HUES6 (cell line): Measurements from ENCODE around the gene VTA1.

ENCODE experiments used
- H3K27ac ChIP-seq: 2 replicates; pipeline ENCODE4 v1.7.0; 2013; ENCODE audit warnings: low read depth, mild to moderate bottlenecking, low read length, inconsistent platforms
- H3K27me3 ChIP-seq: 2 replicates; pipeline ENCODE4 v1.6.1; 2013; ENCODE audit warnings: low read length; ENCODE audit not compliant: control insufficient read depth, insufficient read depth
- H3K36me3 ChIP-seq: 2 replicates; pipeline ENCODE4 v1.6.1; 2013; ENCODE audit warnings: low read length; ENCODE audit not compliant: control insufficient read depth, insufficient read depth
- H3K4me1 ChIP-seq: 2 replicates; pipeline ENCODE4 v1.6.1; 2013; ENCODE audit warnings: low read length; ENCODE audit not compliant: control insufficient read depth, insufficient read depth
- H3K4me3 ChIP-seq: 2 replicates; pipeline ENCODE4 v1.5.1; 2013; ENCODE audit warnings: low read depth, low read length
- H3K9ac ChIP-seq: one replicate; pipeline ENCODE4 v1.6.1; 2013; ENCODE audit warnings: mild to moderate bottlenecking, low read length
- H3K9me3 ChIP-seq: 2 replicates; pipeline ENCODE4 v1.6.1; 2013; ENCODE audit warnings: low read depth, low read length; ENCODE audit not compliant: control insufficient read depth, insufficient read depth

VTA1 gene

GRCh38 chr6:142241061-142241460, 94.0 kb downstream of the VTA1 start:
- no peaks in the 10 kb centered on the region for H3K9me3 ChIP-seq
- no peak overlapping the region for H3K4me3 ChIP-seq
- no peaks in the 10 kb centered on the region for H3K27me3 ChIP-seq
- no peak overlapping the region for H3K9ac ChIP-seq
- peaks cover 7% of the 10 kb centered on the region; the same call in 1 of the 2 replicates for H3K4me1 ChIP-seq
- H3K36me3 ChIP-seq: no peaks in the 10 kb centered on the region
- no peak overlapping the region for H3K27ac ChIP-seq

DNA sequence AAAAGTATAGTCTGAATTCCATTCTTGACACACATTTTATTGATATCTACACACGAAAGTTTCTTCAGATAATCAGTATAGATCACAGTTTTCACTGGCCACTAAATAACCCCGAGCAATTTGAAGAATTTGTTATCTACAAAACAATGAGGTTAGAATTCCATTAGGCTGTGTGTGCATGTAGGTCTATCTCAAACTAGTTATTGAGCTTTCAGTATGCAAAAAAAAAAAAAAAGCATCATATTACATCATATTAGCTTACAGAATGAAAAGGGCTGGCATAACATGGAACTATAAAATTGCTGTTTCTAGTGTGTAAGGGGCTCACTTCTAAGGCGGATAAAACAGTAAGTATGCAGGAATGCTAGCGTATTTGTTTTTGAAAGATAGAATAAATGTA, 95.2 kb downstream of the VTA1 start:
- no peaks in the 10 kb centered on the region for H3K9me3 ChIP-seq
- H3K4me1 ChIP-seq: peaks cover 7% of the 10 kb centered on the region; the same call in 1 of the 2 replicates
- no peak overlapping the region for H3K4me3 ChIP-seq
- no peak overlapping the region for H3K27ac ChIP-seq
- H3K36me3 ChIP-seq: no peaks in the 10 kb centered on the region
- no peak overlapping the region for H3K9ac ChIP-seq
- H3K27me3 ChIP-seq: no peaks in the 10 kb centered on the region

DNA sequence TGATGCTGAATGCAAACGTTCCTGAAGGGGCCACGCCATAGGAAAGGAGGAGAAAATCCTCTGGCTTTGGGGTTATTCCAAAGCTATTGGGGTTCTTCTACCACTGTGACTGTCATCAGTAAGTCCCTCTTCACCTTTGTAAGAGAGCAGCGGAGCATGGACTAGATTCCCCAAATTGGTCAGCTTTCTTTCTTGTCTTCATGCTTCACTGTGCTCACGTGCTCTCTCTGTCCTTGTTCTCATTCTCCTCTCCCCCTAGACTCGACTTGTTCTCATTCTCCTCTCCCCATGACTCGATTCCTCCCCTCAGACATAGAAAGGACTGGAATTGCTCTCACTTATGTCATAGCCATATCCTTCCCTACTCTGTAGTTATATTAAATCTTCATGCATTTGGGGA, 99.9 kb downstream of the VTA1 start:
- Histone ChIP-seq H3K9ac (no peak overlapping the region), H3K27me3 (no peaks in the 10 kb centered on the region), H3K27ac (no peak overlapping the region), H3K36me3 (no peaks in the 10 kb centered on the region), H3K4me3 (no peak overlapping the region), H3K4me1 (peaks cover 7% of the 10 kb centered on the region; the same call in 1 of the 2 replicates), H3K9me3 (no peaks in the 10 kb centered on the region)

DNA sequence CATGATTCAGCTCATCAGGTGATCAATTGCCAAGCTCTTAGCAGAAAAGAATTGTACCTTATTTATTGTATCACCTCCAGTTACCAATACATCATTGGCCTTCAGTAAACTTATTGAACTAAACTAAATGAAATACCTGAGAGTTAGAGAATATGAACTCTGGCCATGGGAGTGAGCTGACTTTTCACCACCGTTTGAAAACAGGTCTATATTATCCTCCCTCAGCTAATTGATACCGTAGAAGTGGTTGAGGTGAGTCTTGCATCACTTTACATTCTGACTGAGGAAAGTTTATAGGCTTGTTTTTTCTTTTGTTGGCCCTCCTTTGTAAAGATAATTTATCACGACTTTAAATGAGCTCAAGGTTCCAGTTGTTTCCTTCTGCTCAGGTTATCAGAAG, 102.2 kb downstream of the VTA1 start:
- Histone ChIP-seq H3K27ac (no peak overlapping the region), H3K27me3 (no peaks in the 10 kb centered on the region), H3K9me3 (no peaks in the 10 kb centered on the region), H3K4me1 (no peaks in the 10 kb centered on the region), H3K36me3 (no peaks in the 10 kb centered on the region), H3K4me3 (no peak overlapping the region), H3K9ac (no peak overlapping the region)

DNA sequence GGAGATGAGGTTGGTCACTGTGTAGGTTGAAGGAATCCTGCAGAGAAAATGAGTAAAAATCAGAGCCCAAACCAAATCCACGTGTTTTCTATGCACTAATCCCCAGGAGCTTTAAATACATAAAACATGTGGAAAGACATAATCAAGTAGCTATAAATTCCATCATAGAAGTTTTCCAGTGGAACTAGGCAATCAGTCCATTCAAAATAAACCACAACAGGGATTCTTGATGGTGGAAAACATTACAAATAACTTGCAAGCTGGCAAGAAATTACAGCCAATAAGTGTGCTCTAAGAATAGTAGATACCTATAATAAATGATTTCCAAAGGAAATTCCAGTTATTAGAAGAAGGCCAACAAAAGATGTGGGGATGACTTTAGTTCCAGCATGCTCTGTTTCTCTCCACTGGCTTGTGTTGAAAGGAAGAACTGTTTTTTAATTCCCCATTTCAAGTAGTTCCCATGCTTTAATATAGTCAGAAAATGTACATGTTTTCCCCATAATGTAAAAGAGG, 104.9 kb downstream of the VTA1 start:
- Histone ChIP-seq H3K4me3 (no peak overlapping the region), H3K27ac (no peak overlapping the region), H3K36me3 (no peaks in the 10 kb centered on the region), H3K9me3 (no peaks in the 10 kb centered on the region), H3K9ac (no peak overlapping the region), H3K27me3 (no peaks in the 10 kb centered on the region), H3K4me1 (no peaks in the 10 kb centered on the region)

DNA sequence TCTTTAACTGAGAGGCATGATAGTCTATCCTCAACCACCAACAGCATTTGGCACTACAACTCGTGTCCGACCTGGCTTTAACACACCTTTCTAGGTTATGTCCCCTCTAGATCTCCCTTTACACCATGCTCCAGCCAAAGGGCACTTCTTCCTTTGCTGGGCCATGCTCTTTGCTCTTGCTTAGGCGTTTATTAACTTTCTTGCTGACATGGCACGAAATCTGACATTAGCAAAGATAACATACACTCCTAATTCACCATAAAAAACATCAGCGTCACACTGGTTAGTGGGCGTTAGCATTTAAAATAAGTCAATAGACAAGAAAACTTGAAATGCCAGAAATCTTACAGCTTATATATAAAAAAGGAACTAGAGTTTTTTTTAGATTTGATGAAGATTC, 107.5 kb downstream of the VTA1 start:
- Histone ChIP-seq H3K9ac (no peak overlapping the region), H3K27me3 (no peaks in the 10 kb centered on the region), H3K36me3 (no peaks in the 10 kb centered on the region), H3K4me1 (no peaks in the 10 kb centered on the region), H3K4me3 (no peak overlapping the region), H3K27ac (no peak overlapping the region), H3K9me3 (no peaks in the 10 kb centered on the region)

GRCh38 chr6:142255785-142256184, 108.7 kb downstream of the VTA1 start:
- no peak overlapping the region for H3K9ac ChIP-seq
- H3K27ac ChIP-seq: no peak overlapping the region
- H3K4me3 ChIP-seq: no peak overlapping the region
- H3K4me1 ChIP-seq: no peaks in the 10 kb centered on the region
- H3K36me3 ChIP-seq: no peaks in the 10 kb centered on the region
- H3K27me3 ChIP-seq: no peaks in the 10 kb centered on the region
- no peaks in the 10 kb centered on the region for H3K9me3 ChIP-seq

DNA sequence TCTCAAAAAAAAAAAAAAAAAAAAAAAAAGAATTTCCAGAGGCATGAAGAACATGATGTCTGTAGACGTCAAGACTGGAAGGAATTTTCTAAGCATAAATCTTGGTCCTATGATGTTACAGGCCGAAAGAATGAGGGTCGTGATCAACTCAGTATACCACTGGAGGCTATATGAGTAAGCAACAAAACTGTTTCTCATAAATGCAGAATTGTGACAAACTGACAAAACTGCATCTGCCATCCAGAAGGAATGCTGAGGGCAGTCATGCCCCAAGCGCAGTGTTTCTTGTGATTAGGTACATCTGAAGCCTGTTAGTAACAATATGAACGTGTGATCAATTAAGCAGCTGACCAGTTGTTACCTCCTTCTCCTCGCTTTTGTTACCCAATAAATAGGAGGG, 111.2 kb downstream of the VTA1 start:
- no peaks in the 10 kb centered on the region for H3K36me3 ChIP-seq
- H3K9ac ChIP-seq: no peak overlapping the region
- H3K4me3 ChIP-seq: no peak overlapping the region
- H3K27ac ChIP-seq: no peak overlapping the region
- H3K9me3 ChIP-seq: no peaks in the 10 kb centered on the region
- H3K4me1 ChIP-seq: no peaks in the 10 kb centered on the region
- no peaks in the 10 kb centered on the region for H3K27me3 ChIP-seq

DNA sequence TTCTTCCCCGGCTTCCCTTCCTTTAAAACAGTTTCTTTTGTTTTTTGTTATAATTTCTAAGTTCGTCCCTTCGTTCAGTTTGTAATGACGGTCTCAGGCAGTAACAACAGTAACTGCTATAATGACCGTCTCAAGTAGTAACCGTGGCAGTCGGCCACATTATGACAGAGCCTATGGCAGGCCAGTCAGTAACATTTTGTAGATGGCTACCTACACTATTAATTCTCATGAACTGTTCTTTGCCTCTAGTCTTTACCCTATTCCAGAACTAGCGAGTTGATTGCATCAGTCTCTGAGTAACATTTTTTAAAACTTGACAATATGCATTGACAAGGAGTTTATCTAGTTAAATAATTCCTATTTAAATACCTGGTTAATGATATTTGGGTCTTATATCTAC, 111.7 kb downstream of the VTA1 start:
- Histone ChIP-seq H3K27ac (no peak overlapping the region), H3K36me3 (no peaks in the 10 kb centered on the region), H3K9ac (no peak overlapping the region), H3K4me3 (no peak overlapping the region), H3K4me1 (no peaks in the 10 kb centered on the region), H3K9me3 (no peaks in the 10 kb centered on the region), H3K27me3 (no peaks in the 10 kb centered on the region)

DNA sequence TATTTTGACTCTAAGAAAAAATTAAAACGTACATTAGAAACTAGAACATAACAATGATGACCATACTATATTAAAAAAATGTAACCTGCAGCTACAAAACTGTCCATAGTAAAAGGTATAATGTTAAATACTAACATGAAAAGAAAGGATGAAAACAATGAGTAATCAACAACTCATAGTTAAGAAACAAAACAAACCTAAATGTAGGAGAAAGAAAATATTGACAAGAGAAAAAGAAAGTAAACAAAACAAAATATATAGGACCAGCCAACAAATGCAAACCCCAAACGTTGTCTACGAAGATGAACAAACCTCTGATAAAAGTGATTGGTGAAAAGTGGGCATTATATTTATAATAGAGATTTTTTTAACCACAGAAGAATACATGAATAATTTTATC, 113.7 kb downstream of the VTA1 start:
- Histone ChIP-seq H3K9me3 (no peaks in the 10 kb centered on the region), H3K9ac (no peak overlapping the region), H3K27ac (no peak overlapping the region), H3K27me3 (no peaks in the 10 kb centered on the region), H3K4me3 (no peak overlapping the region), H3K36me3 (no peaks in the 10 kb centered on the region), H3K4me1 (no peaks in the 10 kb centered on the region)

GRCh38 chr6:142262231-142262630, 115.2 kb downstream of the VTA1 start:
- no peak overlapping the region for H3K27ac ChIP-seq
- no peaks in the 10 kb centered on the region for H3K9me3 ChIP-seq
- no peak overlapping the region for H3K4me3 ChIP-seq
- no peaks in the 10 kb centered on the region for H3K27me3 ChIP-seq
- no peaks in the 10 kb centered on the region for H3K36me3 ChIP-seq
- H3K4me1 ChIP-seq: no peaks in the 10 kb centered on the region
- H3K9ac ChIP-seq: no peak overlapping the region

GRCh38 chr6:142265476-142265875, 118.4 kb downstream of the VTA1 start:
- Histone ChIP-seq H3K4me1 (no peaks in the 10 kb centered on the region), H3K27ac (no peak overlapping the region), H3K9ac (no peak overlapping the region), H3K36me3 (no peaks in the 10 kb centered on the region), H3K4me3 (no peak overlapping the region), H3K27me3 (no peaks in the 10 kb centered on the region; the same call in 1 of the 2 replicates), H3K9me3 (no peaks in the 10 kb centered on the region)
